IMR-90 (cell line): ENCODE data around the gene SLC24A3. TPM values are rescaled to one million over a fixed set of nuclear protein-coding genes. Genes with fewer than 3 reads are reported as not detected.

Experiments used
- ATAC-seq: fragments of 200-7000 bp; cut with Tn5 transposase; 2 replicates; pipeline ENCODE4 v1.9.1; 2020; ENCODE audit warnings: low read depth, mild to moderate bottlenecking, moderate library complexity
- BruUV-seq: library from RNA; stranded (reverse); fragments of 400-500 nt; replicated peaks from 2 replicates; lab custom pipeline; 2021; lab: Mats Ljungman, UMichigan
- CTCF ChIA-PET: fragments of 300-600 bp; formaldehyde crosslinking; extraction: SDS; loops from one replicate; lab custom pipeline; 2021; ENCODE audit warnings: antibody characterized with exemption; lab: Yijun Ruan, JAX
- POLR2A ChIA-PET: fragments of 300-600 bp; sonication (Branson Sonifier 250); formaldehyde crosslinking; loops from one replicate; lab custom pipeline; 2022; ENCODE audit warnings: antibody characterized with exemption; ENCODE audit not compliant: unreplicated experiment; lab: Charles Lee
- DNase-seq: peaks from one replicate; pipeline ENCODE4 v3.0.0; 2013
- H2AFZ ChIP-seq: replicated peaks from 2 replicates; pipeline ENCODE3; 2013; ENCODE audit warnings: low read length, mild to moderate bottlenecking; ENCODE audit not compliant: poor library complexity
- H2AK5ac ChIP-seq: 2 replicates; pipeline ENCODE4 v1.6.1; 2013; ENCODE audit warnings: low read depth, low read length, inconsistent platforms
- H2AK9ac ChIP-seq: replicated peaks from 2 replicates; pipeline ENCODE3; 2013; ENCODE audit warnings: mild to moderate bottlenecking, low read depth, low read length, moderate library complexity; ENCODE audit not compliant: poor library complexity
- H2BK120ac ChIP-seq: 2 replicates; pipeline ENCODE4 v1.6.1; 2013; ENCODE audit warnings: low read depth, low read length, inconsistent platforms
- H2BK15ac ChIP-seq: 3 replicates; pipeline ENCODE4 v1.6.1; 2013; ENCODE audit warnings: low read depth, low read length, inconsistent platforms
- H2BK20ac ChIP-seq: 2 replicates; pipeline ENCODE4 v1.6.1; 2013; ENCODE audit warnings: low read depth, mild to moderate bottlenecking, inconsistent platforms, low read length, moderate library complexity
- H2BK5ac ChIP-seq: 2 replicates; pipeline ENCODE4 v1.6.1; 2013; ENCODE audit warnings: mild to moderate bottlenecking, low read depth, low read length, inconsistent platforms; ENCODE audit not compliant: poor library complexity, severe bottlenecking
- H3K14ac ChIP-seq: replicated peaks from 2 replicates; pipeline ENCODE4 v1.6.1; 2013; ENCODE audit warnings: low read depth, low read length, inconsistent platforms
- H3K18ac ChIP-seq: 2 replicates; pipeline ENCODE4 v1.6.1; 2013; ENCODE audit warnings: low read depth, low read length, control low read depth
- H3K23ac ChIP-seq: 2 replicates; pipeline ENCODE4 v1.6.1; 2013; ENCODE audit warnings: low read depth, low read length, inconsistent platforms
- H3K27ac ChIP-seq: 2 replicates; pipeline ENCODE4 v1.5.1; 2013; ENCODE audit warnings: mild to moderate bottlenecking, control low read depth, low read length; ENCODE audit not compliant: insufficient read depth
- H3K27me3 ChIP-seq: 2 replicates; pipeline ENCODE4 v1.6.1; 2013; ENCODE audit warnings: low read length; ENCODE audit not compliant: control insufficient read depth, insufficient read depth
- H3K36me3 ChIP-seq: 2 replicates; pipeline ENCODE4 v1.6.1; 2013; ENCODE audit warnings: low read length, mixed read lengths; ENCODE audit not compliant: control insufficient read depth, insufficient read depth
- H3K4ac ChIP-seq: 2 replicates; pipeline ENCODE4 v1.6.1; 2013; ENCODE audit warnings: low read depth, low read length, inconsistent platforms
- H3K4me1 ChIP-seq: 2 replicates; pipeline ENCODE4 v1.6.1; 2013; ENCODE audit warnings: low read length, mixed read lengths; ENCODE audit not compliant: control insufficient read depth, insufficient read depth
- H3K4me2 ChIP-seq: 2 replicates; pipeline ENCODE4 v1.6.1; 2013; ENCODE audit warnings: low read depth, mild to moderate bottlenecking, control low read depth, low read length, moderate library complexity
- H3K4me3 ChIP-seq: 2 replicates; pipeline ENCODE4 v1.5.1; 2013; ENCODE audit warnings: low read depth, mild to moderate bottlenecking, control low read depth, low read length, moderate library complexity; ENCODE audit not compliant: insufficient read depth
- H3K56ac ChIP-seq: 2 replicates; pipeline ENCODE4 v1.6.1; 2013; ENCODE audit warnings: low read length, inconsistent platforms; ENCODE audit not compliant: insufficient read depth; ENCODE audit errors: extremely low read depth
- H3K79me1 ChIP-seq, 2 experiments: 2 replicates each; pipeline ENCODE4 v1.6.1; 2013; ENCODE audit warnings: low read length in 2 of 2, inconsistent platforms in 1 of 2, low read depth in 1 of 2
- H3K9ac ChIP-seq: 2 replicates; pipeline ENCODE4 v1.6.1; 2013; ENCODE audit warnings: low read depth, low read length, control low read depth
- H3K9me1 ChIP-seq: 2 replicates; pipeline ENCODE4 v1.6.1; 2013; ENCODE audit warnings: low read length, inconsistent platforms; ENCODE audit not compliant: insufficient read depth
- H3K9me3 ChIP-seq: 2 replicates; pipeline ENCODE4 v1.6.1; 2013; ENCODE audit warnings: low read length; ENCODE audit not compliant: control insufficient read depth, insufficient read depth
- H4K20me1 ChIP-seq: 2 replicates; pipeline ENCODE4 v1.6.1; 2013; ENCODE audit warnings: low read length, inconsistent platforms; ENCODE audit not compliant: insufficient read depth
- H4K5ac ChIP-seq: 2 replicates; pipeline ENCODE4 v1.6.1; 2013; ENCODE audit warnings: mild to moderate bottlenecking, low read depth, low read length, control low read depth
- H4K8ac ChIP-seq, 2 experiments: 2 replicates each; pipeline ENCODE4 v1.6.1; 2013; ENCODE audit warnings: low read depth in 2 of 2, low read length in 2 of 2, control low read depth in 1 of 2, inconsistent platforms in 1 of 2
- H4K91ac ChIP-seq: 2 replicates; pipeline ENCODE4 v1.6.1; 2013; ENCODE audit warnings: low read depth, low read length, inconsistent platforms; ENCODE audit not compliant: insufficient read depth
- BHLHE40 ChIP-seq: fragments of 150-350 bp; IDR thresholded peaks from 2 replicates; pipeline ENCODE4 v1.6.1; 2016; ENCODE audit warnings: mild to moderate bottlenecking, low read depth, low read length
- CEBPB ChIP-seq: IDR thresholded peaks from 2 replicates; pipeline ENCODE4 v1.6.1; 2012; ENCODE audit warnings: low read depth, low read length, improper control_type of control experiment
- CHD1 ChIP-seq: IDR thresholded peaks from 2 replicates; pipeline ENCODE4 v1.6.1; 2012; ENCODE audit warnings: low read depth, low read length, improper control_type of control experiment
- CTCF ChIP-seq: conservative IDR thresholded peaks from 2 replicates; pipeline ENCODE4 v1.5.1; 2012; ENCODE audit warnings: mild to moderate bottlenecking, low read depth, low read length, improper control_type of control experiment
- MAFK ChIP-seq: IDR thresholded peaks from 2 replicates; pipeline ENCODE4 v1.6.1; 2012; ENCODE audit warnings: low read depth, low read length, improper control_type of control experiment
- MAZ ChIP-seq: IDR thresholded peaks from 2 replicates; pipeline ENCODE4 v1.6.1; 2012; ENCODE audit warnings: low read depth, mild to moderate bottlenecking, low read length, improper control_type of control experiment, moderate library complexity, borderline replicate concordance
- MXI1 ChIP-seq: IDR thresholded peaks from 2 replicates; pipeline ENCODE4 v1.6.1; 2012; ENCODE audit warnings: low read depth, mild to moderate bottlenecking, low read length, moderate library complexity, borderline replicate concordance
- NFE2L2 ChIP-seq: fragments of 150-350 bp; IDR thresholded peaks from 2 replicates; pipeline ENCODE4 v1.6.1; 2016; ENCODE audit warnings: low read depth, mild to moderate bottlenecking, low read length
- RAD21 ChIP-seq: IDR thresholded peaks from 2 replicates; pipeline ENCODE4 v1.6.1; 2012; ENCODE audit warnings: low read length, improper control_type of control experiment
- RCOR1 ChIP-seq: IDR thresholded peaks from 2 replicates; pipeline ENCODE4 v1.6.1; 2012; ENCODE audit warnings: mild to moderate bottlenecking, low read length, improper control_type of control experiment; ENCODE audit not compliant: insufficient replicate concordance
- SMC3 ChIP-seq: fragments of 150-350 bp; IDR thresholded peaks from 2 replicates; pipeline ENCODE4 v1.6.1; 2016; ENCODE audit warnings: low read depth, mild to moderate bottlenecking, antibody characterized with exemption, low read length, moderate library complexity
- WGBS, 2 experiments: methylation state at CpG; one replicate each; pipeline versions ENCODE4 v1.1.5 to v1.1.7; 2013; ENCODE audit warnings: missing lambda C conversion rate in 2 of 2; ENCODE audit not compliant: insufficient read length in 1 of 2; ENCODE audit errors: extremely low coverage in 2 of 2; 5-methylcytosine and 5-hydroxymethylcytosine counted together
- dilution Hi-C: fragments of 300-500 bp; cut with HindIII; formaldehyde crosslinking; loops from one replicate; pipeline ENCODE4 v1.14.3; 2018; ENCODE audit warnings: low sequenced_read_pairs; ENCODE audit not compliant: unreplicated experiment
- in situ Hi-C: fragments of 300-500 bp; cut with MboI; formaldehyde crosslinking; loops from 3 replicates; pipeline ENCODE4 v1.14.3; 2019; ENCODE audit warnings: low sequenced_read_pairs, inconsistent platforms, mixed read lengths
- intact Hi-C: fragments of 100-400 bp; cut with micrococcal nuclease; formaldehyde crosslinking; loops from 2 replicates; pipeline ENCODE4 v1.10.0; 2022
- polyA plus RNA-seq, 3 experiments: library from polyadenylated mRNA; depleted of rRNA; stranded (reverse); fragments of >200 nt; gene quantifications; 2 replicates each; pipeline ENCODE4 v1.2.3, GENCODE V29; 2012; ENCODE audit warnings: low replicate concordance in 1 of 3
- total RNA-seq: library from RNA; depleted of rRNA; stranded (reverse); fragments of >200 nt; gene quantifications from 2 replicates; pipeline ENCODE4 v1.2.3, GENCODE V29; 2012
- TF ChIP-seq, protein P1 (sequence below): fragments of 150-350 bp; IDR thresholded peaks from 2 replicates; pipeline ENCODE4 v1.6.1; 2016; ENCODE audit warnings: low read depth, mild to moderate bottlenecking, low read length, moderate library complexity, borderline replicate concordance
- TF ChIP-seq, protein P2 (sequence below): fragments of 150-350 bp; IDR thresholded peaks from 2 replicates; pipeline ENCODE4 v1.6.1; 2017; ENCODE audit warnings: mild to moderate bottlenecking, antibody characterized with exemption, low read length, low read depth

SLC24A3 gene
- total and polyA plus RNA-seq, 2 of the 4 experiments (the other 2 are of a cell fraction): not detected

- ATAC-seq (no peak), DNase-seq (no peak)
- no peak overlapping the region for H3K56ac ChIP-seq
- no peak overlapping the region for H4K8ac ChIP-seq
- no peak overlapping the region for H3K4me3 ChIP-seq
- ChIA-PET POLR2A (no interaction called here), CTCF (no interaction called here)
- no peak overlapping the region for H2BK120ac ChIP-seq
- dilution Hi-C loops (no loop called here), in situ Hi-C loops (no loop called here), intact Hi-C loops (no loop called here)
- no peak overlapping the region for H3K27ac ChIP-seq
- no peak overlapping the region for H3K4me2 ChIP-seq
- no peak overlapping the region for H3K4ac ChIP-seq
- no peak overlapping the region for H2BK15ac ChIP-seq
- H3K36me3 ChIP-seq: no peaks in the 10 kb centered on the region
- H2AFZ ChIP-seq: no peak overlapping the region
- H2BK20ac ChIP-seq: no peak overlapping the region
- no peak overlapping the region for H2AK9ac ChIP-seq
- H4K91ac ChIP-seq: no peak overlapping the region
- no peaks in the 10 kb centered on the region for H3K79me1 ChIP-seq
- no TSS peak for BruUV-seq
- no peak overlapping the region for H2AK5ac ChIP-seq
- no peak overlapping the region for H4K5ac ChIP-seq
- H3K9ac ChIP-seq: no peak overlapping the region
- no peak overlapping the region for H3K18ac ChIP-seq
- no peaks in the 10 kb centered on the region for H3K9me1 ChIP-seq
- no peak for TF ChIP-seq MAZ
- no peak for TF ChIP-seq MAFK
- TF ChIP-seq NFE2L2: no peak
- TF ChIP-seq, protein P1, sequence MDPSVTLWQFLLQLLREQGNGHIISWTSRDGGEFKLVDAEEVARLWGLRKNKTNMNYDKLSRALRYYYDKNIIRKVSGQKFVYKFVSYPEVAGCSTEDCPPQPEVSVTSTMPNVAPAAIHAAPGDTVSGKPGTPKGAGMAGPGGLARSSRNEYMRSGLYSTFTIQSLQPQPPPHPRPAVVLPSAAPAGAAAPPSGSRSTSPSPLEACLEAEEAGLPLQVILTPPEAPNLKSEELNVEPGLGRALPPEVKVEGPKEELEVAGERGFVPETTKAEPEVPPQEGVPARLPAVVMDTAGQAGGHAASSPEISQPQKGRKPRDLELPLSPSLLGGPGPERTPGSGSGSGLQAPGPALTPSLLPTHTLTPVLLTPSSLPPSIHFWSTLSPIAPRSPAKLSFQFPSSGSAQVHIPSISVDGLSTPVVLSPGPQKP: no peak
- TF ChIP-seq CHD1: no peak
- TF ChIP-seq CTCF: no peak
- TF ChIP-seq RCOR1: no peak
- TF ChIP-seq SMC3: no peak
- no peak for TF ChIP-seq BHLHE40
- no peak for TF ChIP-seq CEBPB
- TF ChIP-seq MXI1: no peak
- TF ChIP-seq, protein P2, sequence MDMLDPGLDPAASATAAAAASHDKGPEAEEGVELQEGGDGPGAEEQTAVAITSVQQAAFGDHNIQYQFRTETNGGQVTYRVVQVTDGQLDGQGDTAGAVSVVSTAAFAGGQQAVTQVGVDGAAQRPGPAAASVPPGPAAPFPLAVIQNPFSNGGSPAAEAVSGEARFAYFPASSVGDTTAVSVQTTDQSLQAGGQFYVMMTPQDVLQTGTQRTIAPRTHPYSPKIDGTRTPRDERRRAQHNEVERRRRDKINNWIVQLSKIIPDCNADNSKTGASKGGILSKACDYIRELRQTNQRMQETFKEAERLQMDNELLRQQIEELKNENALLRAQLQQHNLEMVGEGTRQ: no peak
- no peak for TF ChIP-seq RAD21
- no peak overlapping the region for H3K23ac ChIP-seq
- no peaks in the 10 kb centered on the region for H3K4me1 ChIP-seq
- no peak overlapping the region for H3K14ac ChIP-seq
- WGBS, 2 experiments: no CpG with 5 or more reads among the region's 1 CpG
- 0 out of 2 replicates have a peak, but pooled peaks cover 2% of the 10 kb centered on the region for H3K9me3 ChIP-seq
- H4K20me1 ChIP-seq: no peaks in the 10 kb centered on the region
- H3K27me3 ChIP-seq: no peaks in the 10 kb centered on the region
- no peak overlapping the region for H2BK5ac ChIP-seq
Measured at GRCh38 chr20:19176470-19177052, 35.9 kb upstream of the SLC24A3 start.
